Measurements from ENCODE around the gene TCF4.

TCF4 gene

GRCh38 chr18:55400081-55400480, 187.9 kb downstream of the TCF4 start:
- H3K4me3 ChIP-seq (ENCODE audit: low read depth, low read length): no peak overlapping the region
- DNase-seq (ENCODE audit: low read depth): no peak
- TF ChIP-seq CTCF (IDR thresholded peaks at IDR 0.05; ENCODE audit: low read depth, low read length, missing control alignments): no peak

GRCh38 chr18:55398858-55399257, 189.1 kb downstream of the TCF4 start:
- TF ChIP-seq CTCF (IDR thresholded peaks at IDR 0.05; ENCODE audit: low read depth, low read length, missing control alignments): no peak
- no peak overlapping the region for H3K4me3 ChIP-seq (ENCODE audit: low read depth, low read length)
- DNase-seq (ENCODE audit: low read depth): no peak

- TF ChIP-seq CTCF (IDR thresholded peaks at IDR 0.05; ENCODE audit: low read depth, low read length, missing control alignments): no peak
- no peak for DNase-seq (ENCODE audit: low read depth)
- H3K4me3 ChIP-seq (ENCODE audit: low read depth, low read length): no peak overlapping the region
Measured at GRCh38 chr18:55396979-55397378, 191.0 kb downstream of the TCF4 start.

GRCh38 chr18:55396267-55396905, 191.6 kb downstream of the TCF4 start:
- DNase-seq (ENCODE audit: low read depth): no peak
- TF ChIP-seq CTCF (IDR thresholded peaks at IDR 0.05; ENCODE audit: low read depth, low read length, missing control alignments): no peak
- no peak overlapping the region for H3K4me3 ChIP-seq (ENCODE audit: low read depth, low read length)

- no peak for DNase-seq (ENCODE audit: low read depth)
- TF ChIP-seq CTCF (IDR thresholded peaks at IDR 0.05; ENCODE audit: low read depth, low read length, missing control alignments): no peak
Measured at GRCh38 chr18:55395799-55396198, 192.2 kb downstream of the TCF4 start.

GRCh38 chr18:55390898-55391297, 197.1 kb downstream of the TCF4 start:
- TF ChIP-seq CTCF (IDR thresholded peaks at IDR 0.05; ENCODE audit: low read depth, low read length, missing control alignments): no peak
- no peak for DNase-seq (ENCODE audit: low read depth)
- no peak overlapping the region for H3K4me3 ChIP-seq (ENCODE audit: low read depth, low read length)

More at GRCh38 chr18:55395799-55396198, 192.2 kb downstream of the TCF4 start:
- H3K4me3 ChIP-seq (ENCODE audit: low read depth, low read length): no peak overlapping the region
